ENCODE data around the gene ZBTB24.
"Not testable (repeated sequence)": the region's sequence is repeated elsewhere in the genome, so short reads cannot be mapped to it uniquely, and the experiment has no call there.

The ZBTB24 gene

DNA sequence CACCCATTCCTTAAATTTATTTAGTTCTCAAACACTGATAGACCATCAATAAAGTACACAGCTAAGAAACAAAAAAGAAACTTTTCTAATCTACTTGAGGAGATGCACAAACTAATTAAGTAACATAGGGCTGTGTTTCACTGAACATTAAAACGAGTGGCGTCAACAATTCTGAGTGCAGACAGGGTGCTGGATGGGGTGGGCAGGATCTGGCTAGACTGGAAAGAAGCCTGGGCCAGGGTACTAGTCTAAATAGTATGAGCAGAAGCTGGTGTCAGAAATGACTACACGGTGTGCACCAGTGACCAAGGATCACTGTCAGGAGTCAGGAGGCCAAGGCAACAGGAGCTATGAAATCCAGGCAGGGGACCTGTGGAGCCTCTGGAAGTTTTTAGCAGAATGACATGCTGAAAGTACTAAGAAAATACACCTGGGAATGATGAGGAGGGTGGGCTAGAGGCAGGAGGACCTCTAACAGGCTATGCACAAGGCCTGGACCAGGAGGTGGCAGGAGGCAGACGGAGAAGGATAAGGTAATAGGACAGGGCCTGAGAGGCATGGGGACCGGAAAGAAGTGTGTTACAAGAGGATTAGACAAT lies 13.3 kb downstream of the ZBTB24 start:
- DNase-seq (ENCODE audit: low spot score): no peak

GRCh38 chr6:109467696-109468095 lies 15.3 kb downstream of the ZBTB24 start:
- DNase-seq (ENCODE audit: low spot score): no peak

DNA sequence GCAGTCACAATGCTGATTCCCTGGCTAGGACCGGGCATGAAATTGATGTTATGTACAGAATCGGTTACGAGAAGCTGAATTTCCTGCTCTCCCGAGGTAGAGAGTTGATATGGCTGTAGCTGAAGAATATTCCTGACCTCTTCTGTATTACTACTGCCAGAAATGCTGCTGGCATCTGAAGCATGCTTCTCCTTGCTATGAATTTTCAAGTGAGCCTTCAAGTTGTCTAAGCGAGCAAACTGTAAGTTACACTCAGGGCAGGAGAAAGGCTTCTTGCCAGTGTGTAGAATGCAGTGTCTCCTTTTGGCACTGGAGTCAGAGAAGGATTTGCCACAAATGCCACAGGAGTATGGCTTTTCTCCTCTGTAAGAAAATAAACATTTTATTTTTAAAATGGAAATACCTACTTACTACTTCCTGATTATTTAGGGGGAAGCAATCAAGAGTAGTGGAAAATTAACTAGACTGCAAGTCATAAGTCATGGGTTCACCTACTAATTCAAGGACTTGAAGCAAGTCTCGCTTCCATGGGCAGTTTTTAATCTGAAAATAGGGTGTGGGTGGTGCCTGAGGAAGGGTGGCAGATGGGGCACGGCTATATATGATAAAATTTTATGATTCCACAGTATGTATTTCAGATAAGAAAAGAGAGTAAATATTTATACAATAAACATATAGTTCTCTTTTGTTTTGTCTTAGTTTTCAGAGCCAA lies 16.7 kb downstream of the ZBTB24 start:
- DNase-seq (ENCODE audit: low spot score): no peak

DNA sequence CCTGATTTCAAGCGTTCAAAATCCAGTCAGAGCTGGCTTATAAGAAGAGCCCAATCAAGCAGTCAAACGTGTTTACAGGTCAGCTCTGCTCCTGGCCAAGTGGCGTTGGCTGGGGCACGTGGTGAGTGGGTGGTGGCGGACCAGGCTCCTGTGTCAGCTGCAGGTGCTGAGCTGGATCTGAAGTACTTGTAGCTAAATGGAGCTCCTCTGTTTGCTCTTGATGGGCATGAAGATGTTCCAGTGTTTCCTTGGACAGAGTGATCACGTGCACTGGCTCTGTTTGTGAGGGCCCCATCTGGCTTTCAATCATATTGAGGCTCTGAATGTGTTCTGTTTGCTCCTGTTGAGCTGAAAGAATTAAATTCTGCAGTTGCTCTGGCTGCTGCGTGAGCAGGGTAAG lies 17.2 kb downstream of the ZBTB24 start:
- peak; percentile 67 for DNase-seq (ENCODE audit: low spot score)

- DNase-seq (ENCODE audit: low spot score): no peak
These were observed 21.1 kb downstream of the ZBTB24 start for GRCh38 chr6:109461733-109462526.

GRCh38 chr6:109461205-109461604 lies 21.8 kb downstream of the ZBTB24 start:
- not testable (repeated sequence) for DNase-seq (ENCODE audit: low spot score)

DNA sequence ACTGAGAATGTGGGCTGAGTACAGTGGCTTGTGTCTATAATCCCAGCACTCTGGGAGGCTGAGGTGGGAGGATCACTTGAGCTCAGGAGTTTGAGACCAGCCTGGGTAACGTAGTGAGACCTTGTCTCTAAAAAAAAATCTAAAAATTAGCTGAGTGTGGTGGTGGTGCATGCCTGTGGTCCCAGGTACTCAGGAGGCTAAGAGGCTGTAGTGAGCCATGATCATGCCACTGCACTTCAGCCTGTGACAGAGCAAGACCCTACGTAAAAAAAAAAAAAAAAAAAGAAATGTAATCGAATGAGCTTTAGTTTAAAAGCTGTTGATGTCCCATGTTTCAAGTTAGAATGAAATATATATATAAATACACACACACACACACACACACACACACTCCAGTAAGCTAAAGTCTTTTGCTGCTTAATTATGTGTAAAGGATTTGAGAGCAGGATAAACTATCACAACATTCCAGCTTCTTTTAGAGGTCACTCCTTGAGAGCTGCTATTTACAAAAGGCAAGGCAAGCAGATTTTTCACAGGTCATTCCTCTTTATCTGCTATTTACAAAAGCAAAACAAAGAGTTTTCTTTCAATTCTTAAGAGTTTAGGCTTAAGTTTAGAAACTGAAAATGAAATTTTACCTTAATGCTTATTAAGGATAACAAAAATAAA lies 22.7 kb downstream of the ZBTB24 start:
- no peak for DNase-seq (ENCODE audit: low spot score)

- no peak for DNase-seq (ENCODE audit: low spot score)
These were observed 24.1 kb downstream of the ZBTB24 start for GRCh38 chr6:109458774-109459531.

DNA sequence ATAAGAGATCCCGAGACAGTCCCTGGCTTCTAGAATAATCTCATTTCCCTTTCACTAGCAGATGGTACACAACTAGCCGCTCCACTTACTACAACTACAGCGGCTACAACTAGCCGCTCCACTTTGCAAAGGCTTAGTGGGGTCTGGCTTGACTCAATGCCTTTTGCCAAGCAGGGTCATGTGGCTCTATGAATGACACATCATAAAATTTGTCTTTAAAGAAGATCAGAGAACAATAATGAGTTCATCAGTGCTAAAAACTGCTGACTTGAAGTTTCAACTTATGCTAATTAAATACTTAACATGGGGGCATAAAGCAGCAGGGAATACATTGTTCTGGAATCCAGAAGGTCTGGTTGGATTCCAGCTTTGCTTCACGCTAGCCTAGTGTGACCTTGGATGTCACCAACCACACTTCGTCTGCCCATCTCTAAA lies 25.4 kb downstream of the ZBTB24 start:
- no peak for DNase-seq (ENCODE audit: low spot score)

DNA sequence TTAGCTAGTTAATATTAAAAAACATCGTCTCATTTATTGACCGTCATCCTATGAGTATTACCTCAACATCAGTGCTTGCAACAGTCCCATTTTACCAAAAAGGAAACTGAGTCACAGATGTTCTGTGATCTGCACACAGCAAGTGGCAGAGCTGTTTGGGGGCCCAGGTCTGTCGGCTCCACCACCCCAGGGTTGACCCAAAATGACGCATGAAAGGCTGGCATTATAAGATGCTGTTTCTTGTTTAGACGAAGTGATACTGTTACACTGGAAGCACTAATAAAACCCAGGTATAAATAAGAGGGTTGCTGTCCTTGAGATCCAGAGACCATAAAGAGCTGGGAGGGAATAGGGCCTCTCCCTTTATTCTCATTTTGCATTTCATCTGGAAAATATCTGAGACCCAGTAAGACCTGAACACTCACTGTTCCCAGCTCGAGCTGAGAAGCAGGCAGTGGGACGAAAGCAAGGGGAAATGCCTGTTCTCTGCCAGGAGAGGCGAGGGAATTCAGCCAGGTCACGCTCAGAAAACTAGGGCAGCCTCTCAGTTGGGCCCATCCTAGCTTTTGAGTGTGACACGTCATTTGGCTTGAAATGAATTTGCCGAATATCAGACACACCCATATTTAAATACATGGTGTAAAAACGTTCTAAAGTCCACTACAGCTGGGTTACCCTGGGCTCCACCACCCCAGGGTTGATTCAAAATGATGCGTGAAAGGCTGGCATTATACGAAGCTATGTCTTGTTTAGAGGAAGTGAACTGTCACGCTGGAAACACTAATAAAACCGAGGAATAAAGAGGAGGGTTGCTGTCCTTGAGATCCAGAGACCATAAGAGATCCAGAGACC lies 26.1 kb downstream of the ZBTB24 start:
- DNase-seq (ENCODE audit: low spot score): no peak

GRCh38 chr6:109456111-109456583 lies 26.9 kb downstream of the ZBTB24 start:
- no peak for DNase-seq (ENCODE audit: low spot score)

DNA sequence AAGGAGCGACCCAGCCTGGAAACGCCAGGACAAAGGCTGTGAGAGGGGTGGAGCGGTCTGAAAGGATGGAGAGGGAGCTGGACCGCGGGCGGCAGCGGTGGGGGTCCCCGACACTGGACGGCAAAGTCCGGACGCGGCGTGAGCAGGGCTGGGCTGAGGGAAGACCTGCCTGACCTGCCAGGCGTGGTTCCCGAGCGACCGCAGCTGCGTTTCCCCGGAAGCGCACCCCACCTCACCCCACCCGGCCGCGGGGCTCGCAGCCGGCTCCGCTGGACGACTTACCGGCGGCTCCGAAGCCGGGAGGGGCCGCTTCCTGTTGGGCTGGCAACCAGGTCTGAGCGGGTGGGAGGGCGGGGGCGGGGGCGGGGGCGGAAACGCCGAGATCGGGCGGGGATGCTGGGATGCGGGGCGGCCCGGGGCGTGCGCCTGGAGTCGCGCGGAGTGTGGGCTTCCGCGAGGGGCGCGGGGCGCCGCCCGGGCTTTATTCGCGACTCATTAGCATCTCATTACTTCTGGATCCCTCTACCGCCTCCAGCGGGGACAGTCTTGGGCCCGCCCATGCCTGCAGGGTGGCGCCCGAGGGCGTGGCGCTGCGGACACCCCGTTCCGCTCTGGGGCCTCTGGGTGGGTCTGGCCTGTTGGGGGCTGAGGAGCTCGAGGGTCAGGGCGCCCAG lies 27.4 kb downstream of the ZBTB24 start, which contains the start of gene MICAL1:
MICAL1 (minus strand) TSS at position 336 of the 674 bp plus-strand sequence. CDS start 1,576 bp downstream, outside the sequence.
- DNase-seq (ENCODE audit: low spot score): no peak

DNA sequence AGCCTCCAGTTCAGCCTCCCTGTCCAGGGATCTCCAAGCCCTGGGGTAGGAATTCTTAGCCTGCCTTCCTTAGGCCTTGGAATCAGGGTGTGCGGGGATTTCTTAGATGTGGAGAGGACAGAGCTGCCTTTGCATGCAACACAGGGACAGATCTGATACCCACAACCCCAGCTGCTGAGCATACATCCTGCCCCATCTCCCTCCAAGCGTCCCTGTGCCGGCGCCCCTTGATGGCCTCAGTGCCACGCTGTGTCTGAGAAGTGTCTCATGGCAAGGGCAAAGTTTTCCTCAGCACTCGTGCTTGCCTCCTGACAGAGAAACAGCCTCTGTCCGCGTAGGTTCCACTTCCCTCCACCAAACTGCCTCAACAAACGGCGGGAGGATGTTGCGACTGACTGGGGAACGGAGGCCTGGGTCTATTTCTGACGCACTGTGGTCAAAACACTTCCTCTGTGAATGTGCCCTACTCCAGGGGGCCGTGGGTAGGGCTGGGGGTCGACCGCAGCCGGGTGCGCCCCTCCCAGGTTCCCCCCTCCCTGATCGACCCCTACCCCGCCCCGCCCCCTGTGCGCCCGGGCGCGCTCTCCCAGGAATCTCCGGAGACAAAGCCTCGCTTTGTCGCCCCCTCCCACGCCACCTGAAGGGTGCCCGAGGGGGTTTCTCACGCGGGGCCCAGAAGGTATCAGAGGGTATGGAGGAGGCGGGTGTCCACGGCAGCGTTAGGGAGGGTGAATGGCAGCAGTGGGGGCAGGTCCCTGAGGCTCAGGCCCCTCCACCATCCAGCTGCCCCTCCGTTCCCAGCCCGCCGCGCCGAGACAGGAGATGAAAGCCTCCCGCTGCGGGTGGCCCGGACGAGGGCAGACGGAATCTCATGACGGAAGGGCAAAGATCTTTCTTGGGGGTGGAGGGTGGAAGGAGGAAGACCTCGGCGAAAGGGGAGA lies 28.3 kb downstream of the ZBTB24 start:
- no peak for DNase-seq (ENCODE audit: low spot score)

DNA sequence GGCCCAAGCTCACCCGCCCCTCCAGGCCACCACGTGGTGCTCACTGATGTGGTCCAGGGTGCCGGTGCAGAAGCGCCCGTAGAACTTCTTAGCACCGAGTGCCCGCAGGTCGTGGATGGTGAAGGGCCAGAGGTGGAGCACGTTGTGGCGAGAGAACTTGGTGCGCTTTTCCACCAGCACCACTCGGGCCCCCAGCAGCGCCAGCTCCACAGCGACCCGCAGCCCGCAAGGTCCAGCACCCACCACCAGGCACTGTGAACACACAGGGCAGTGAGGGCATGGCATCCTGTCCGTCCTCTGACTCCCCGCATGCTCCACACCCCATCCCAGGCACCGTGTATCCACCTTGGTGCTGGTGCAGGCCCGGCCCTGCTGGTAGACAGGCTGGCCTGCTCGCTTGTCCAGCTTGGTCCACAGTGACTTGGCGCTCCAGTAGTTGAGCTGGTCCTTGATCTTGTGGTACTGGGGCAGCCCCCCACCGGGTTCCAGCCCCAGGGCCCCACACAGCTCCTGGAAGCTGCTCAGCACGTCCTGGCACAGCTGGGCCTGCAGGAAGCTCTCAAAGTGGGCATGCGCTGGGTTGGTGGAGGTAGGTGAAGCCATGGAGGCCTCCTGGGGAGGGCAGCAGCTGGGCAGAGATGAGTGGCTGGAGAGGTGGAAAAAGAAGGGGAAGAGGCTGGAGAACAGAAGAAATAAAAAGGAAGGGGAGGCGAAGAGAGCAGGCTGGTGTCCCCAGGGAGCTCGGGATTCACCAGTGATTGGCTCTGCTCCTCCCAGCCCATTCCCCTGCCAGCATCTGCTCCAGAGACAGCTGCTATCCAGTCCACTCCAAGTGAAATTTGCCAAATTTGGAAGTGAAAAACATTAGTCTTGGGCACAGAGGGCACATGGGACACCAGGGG lies 29.2 kb downstream of the ZBTB24 start:
- no peak for DNase-seq (ENCODE audit: low spot score)

DNA sequence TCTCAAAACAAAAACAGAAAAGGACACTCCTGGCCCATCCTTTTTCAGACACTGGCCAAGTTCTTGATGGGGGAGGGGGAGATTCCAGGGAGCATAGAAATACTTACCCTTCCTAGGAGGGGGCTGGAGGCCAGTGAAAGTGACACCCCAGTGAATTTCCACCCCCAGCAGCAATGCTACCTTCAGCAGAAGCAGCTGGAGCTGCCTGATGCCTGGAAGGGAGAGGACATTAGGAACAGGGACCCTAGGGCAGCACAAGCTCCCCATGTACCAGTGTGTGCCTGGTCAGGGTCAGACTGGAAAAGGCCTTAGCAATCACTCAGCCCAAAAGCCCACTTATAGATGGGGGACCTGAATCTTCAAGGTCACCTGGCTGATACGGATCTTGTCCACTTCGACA lies 29.9 kb downstream of the ZBTB24 start:
- DNase-seq (ENCODE audit: low spot score): no peak

DNA sequence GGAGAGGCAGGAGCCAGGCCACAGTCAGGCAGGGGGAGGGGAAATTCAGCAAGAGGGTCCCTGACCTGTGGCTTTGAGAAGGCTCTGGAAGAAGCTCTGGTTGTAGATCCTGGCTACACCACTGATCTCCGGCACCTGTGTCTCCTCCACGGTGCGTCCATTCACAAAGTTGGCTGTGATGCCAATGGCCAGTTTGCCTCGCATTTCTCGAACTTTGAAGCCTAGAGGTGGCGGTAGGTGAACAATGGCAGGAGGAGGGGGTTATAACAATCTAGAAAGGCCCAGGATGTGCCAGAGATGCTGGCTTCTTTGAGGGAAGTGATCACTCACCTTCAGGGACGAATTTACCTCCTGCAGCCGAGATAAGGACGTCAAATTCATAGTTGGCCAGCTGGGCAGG lies 30.8 kb downstream of the ZBTB24 start:
- no peak for DNase-seq (ENCODE audit: low spot score)

DNA sequence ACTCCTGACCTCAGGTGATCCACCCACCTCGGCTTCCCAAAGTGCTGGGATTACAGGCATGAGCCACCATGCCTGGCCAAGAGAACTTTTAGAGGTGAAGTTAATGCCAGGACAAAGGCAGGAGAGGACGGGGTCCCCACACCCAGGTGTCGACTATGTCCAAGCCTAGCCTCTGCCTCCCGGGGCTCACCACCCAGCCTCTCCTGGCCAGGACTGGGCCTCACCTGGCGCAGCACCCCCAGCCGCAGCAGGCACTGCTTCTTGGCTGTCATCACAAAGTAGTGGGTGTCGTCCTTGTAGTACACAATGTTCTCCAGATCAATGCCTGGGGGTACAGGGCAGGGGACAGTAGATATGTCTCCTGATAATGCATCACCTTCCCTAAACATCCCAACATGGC lies 31.6 kb downstream of the ZBTB24 start:
- DNase-seq (ENCODE audit: low spot score): no peak

GRCh38 chr6:109450801-109451200 lies 32.2 kb downstream of the ZBTB24 start:
- DNase-seq (ENCODE audit: low spot score): no peak
